DND-41 (cell line): Measurements from ENCODE around the gene TBCB.

Source experiments
- ATAC-seq: fragments of 200-7000 bp; cut with Tn5 transposase; 3 replicates; pipeline ENCODE4 v1.9.1; 2021; ENCODE audit warnings: low read depth; ENCODE audit not compliant: insufficient read depth
- DNase-seq: peaks from one replicate; pipeline ENCODE4 v3.0.0-alpha.2; 2020
- H2AFZ ChIP-seq: 2 replicates; pipeline ENCODE4 v1.6.0; 2012; ENCODE audit warnings: low read depth, low read length
- H3K27ac ChIP-seq: 2 replicates; pipeline ENCODE4 v1.5.1; 2012; ENCODE audit warnings: low read length, inconsistent platforms
- H3K27me3 ChIP-seq: fragments of 200-600 bp; sonication (generic); 2 replicates; pipeline ENCODE4 v1.6.0; 2012; ENCODE audit warnings: low read length, mild to moderate bottlenecking, inconsistent platforms; ENCODE audit not compliant: insufficient read depth, poor library complexity
- H3K36me3 ChIP-seq: 2 replicates; pipeline ENCODE4 v1.5.1; 2012; ENCODE audit warnings: low read length, inconsistent platforms; ENCODE audit not compliant: insufficient read depth
- H3K4me1 ChIP-seq: 2 replicates; pipeline ENCODE4 v1.5.1; 2012; ENCODE audit warnings: mild to moderate bottlenecking, low read length; ENCODE audit not compliant: insufficient read depth
- H3K4me2 ChIP-seq: 2 replicates; pipeline ENCODE4 v1.6.0; 2012; ENCODE audit warnings: mild to moderate bottlenecking, moderate library complexity, low read length, inconsistent platforms; ENCODE audit not compliant: insufficient read depth
- H3K4me3 ChIP-seq, 2 experiments: fragments of 200-600 bp in 1 of 2; shearing (Covaris generic) in 1 of 2; 2 replicates each; pipeline ENCODE4 v1.5.1; 2012 to 2016; ENCODE audit warnings: inconsistent platforms in 2 of 2, low read length in 2 of 2, mild to moderate bottlenecking in 2 of 2, low read depth in 1 of 2, moderate library complexity in 1 of 2
- H3K79me2 ChIP-seq: 2 replicates; pipeline ENCODE4 v1.6.0; 2012; ENCODE audit warnings: low read length, inconsistent platforms; ENCODE audit not compliant: insufficient read depth
- H3K9ac ChIP-seq: 2 replicates; pipeline ENCODE4 v1.6.0; 2012; ENCODE audit warnings: low read depth, mild to moderate bottlenecking, inconsistent platforms, low read length, moderate library complexity
- H3K9me3 ChIP-seq: 2 replicates; pipeline ENCODE4 v1.5.1; 2012; ENCODE audit warnings: low read length, moderate library complexity, mild to moderate bottlenecking, inconsistent platforms; ENCODE audit not compliant: insufficient read depth, severe bottlenecking
- H4K20me1 ChIP-seq: 2 replicates; pipeline ENCODE4 v1.6.0; 2012; ENCODE audit warnings: low read length; ENCODE audit not compliant: insufficient read depth
- CTCF ChIP-seq: IDR thresholded peaks from 2 replicates; pipeline ENCODE4 v1.5.1; 2012; ENCODE audit warnings: borderline replicate concordance, low read length, moderate library complexity, mild to moderate bottlenecking; ENCODE audit not compliant: poor library complexity, severe bottlenecking; ENCODE audit errors: extremely low read depth
- EZH2 ChIP-seq: IDR thresholded peaks from 3 replicates; pipeline ENCODE4 v1.6.1; 2012; ENCODE audit warnings: borderline replicate concordance, low read depth, mild to moderate bottlenecking, moderate library complexity, low read length, inconsistent platforms; ENCODE audit not compliant: severe bottlenecking

Gene TBCB

GRCh38 chr19:36136964-36137686 lies 21.9 kb downstream of the TBCB start:
- no peaks in the 10 kb centered on the region for H3K27me3 ChIP-seq
- H4K20me1 ChIP-seq: peaks cover 10% of the 10 kb centered on the region
- no peaks in the 10 kb centered on the region for H3K9me3 ChIP-seq
- no peak for DNase-seq
- H2AFZ ChIP-seq: no peak overlapping the region
- no peak for ATAC-seq
- no peak for TF ChIP-seq EZH2
- TF ChIP-seq CTCF: no peak
- H3K79me2 ChIP-seq: peaks cover 19% of the 10 kb centered on the region
- H3K9ac ChIP-seq: no peak overlapping the region
- no peak overlapping the region for H3K4me2 ChIP-seq
- peaks cover 4% of the 10 kb centered on the region; the same call in 1 of the 2 replicates for H3K36me3 ChIP-seq
- no peak overlapping the region for H3K27ac ChIP-seq
- H3K4me3 ChIP-seq: no peak overlapping the region
- peaks cover 22% of the 10 kb centered on the region for H3K4me1 ChIP-seq

- H3K27ac ChIP-seq: peak overlapping the region; percentile 87
- H3K36me3 ChIP-seq: peaks cover 17% of the 10 kb centered on the region
- TF ChIP-seq CTCF (no peak), EZH2 (no peak)
- H3K9me3 ChIP-seq: no peaks in the 10 kb centered on the region
- H3K27me3 ChIP-seq: no peaks in the 10 kb centered on the region
- ATAC-seq: no peak
- H4K20me1 ChIP-seq: peaks cover 14% of the 10 kb centered on the region
- peak overlapping the region; percentile 75 to 80; a peak in 3 of 4 replicates for H3K4me3 ChIP-seq
- H3K4me1 ChIP-seq: peaks cover 22% of the 10 kb centered on the region
- H3K4me2 ChIP-seq: peak overlapping the region; percentile 77
- peak overlapping the region; percentile 83 for H3K9ac ChIP-seq
- peaks cover 24% of the 10 kb centered on the region for H3K79me2 ChIP-seq
- H2AFZ ChIP-seq: peak overlapping the region; percentile 82
- DNase-seq: no peak
Measured at GRCh38 chr19:36139120-36139472, 23.8 kb downstream of the TBCB start.

DNA sequence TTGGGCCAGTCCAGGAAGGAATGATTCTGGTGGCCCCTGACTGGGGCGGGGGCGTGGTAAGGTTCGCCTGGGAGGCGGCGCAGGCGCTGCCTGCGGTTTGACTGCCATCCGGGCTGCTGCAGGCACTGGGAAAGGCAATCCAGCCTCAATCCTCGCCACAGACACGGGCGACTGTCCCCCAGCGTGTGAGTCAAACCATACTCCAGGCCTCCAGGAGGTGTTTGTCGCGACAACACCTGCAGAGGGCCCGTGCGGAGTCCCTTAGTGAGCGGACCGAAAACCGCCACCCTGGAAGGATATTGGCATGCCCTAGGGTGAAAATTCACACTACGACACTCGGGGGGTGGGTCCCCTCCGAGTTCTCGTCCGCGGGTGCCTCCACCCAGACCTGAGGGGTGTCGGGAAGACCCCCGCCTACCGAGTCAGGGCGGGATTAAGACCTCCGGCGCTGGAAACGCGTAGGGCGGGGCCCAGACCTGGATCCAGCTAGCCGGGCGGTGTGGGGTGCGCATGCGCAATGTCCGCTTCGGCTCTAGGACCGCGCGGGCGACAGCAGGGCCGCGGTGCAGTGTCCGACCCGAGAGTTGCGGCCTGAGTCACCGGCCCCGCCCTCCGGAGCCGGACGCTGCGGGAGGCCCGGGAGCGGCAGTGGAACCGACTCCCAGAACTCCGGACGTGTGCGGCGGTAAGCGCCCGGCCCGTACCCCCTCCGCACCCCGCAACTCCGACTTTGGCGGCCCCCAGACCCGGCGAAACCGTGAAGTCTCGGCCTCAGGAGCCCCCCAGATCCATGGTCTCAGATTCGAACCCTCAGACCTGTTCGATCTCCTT lies 24.4 kb downstream of the TBCB start, which contains the start of gene CAPNS1:
Gene CAPNS1 (plus strand): TSS at position 594 of the 831 bp plus-strand sequence. CDS start 946 bp downstream, outside the sequence.
- Histone ChIP-seq H3K9ac (peak within 1 kb of the TSS; percentile 83), H3K4me2 (peak within 1 kb of the TSS; percentile 77), H3K27me3 (no peaks in the 10 kb centered on the region), H3K9me3 (no peaks in the 10 kb centered on the region), H3K4me1 (peaks cover 22% of the 10 kb centered on the region), H3K36me3 (peaks cover 22% of the 10 kb centered on the region), H3K79me2 (peaks cover 24% of the 10 kb centered on the region), H3K27ac (peak within 1 kb of the TSS; percentile 87), H4K20me1 (peaks cover 14% of the 10 kb centered on the region), H2AFZ (peak within 1 kb of the TSS; percentile 82), H3K4me3 (peak within 1 kb of the TSS; percentile 75 to 80)
- peak; percentile 94 for DNase-seq
- peak; percentile 24 for TF ChIP-seq CTCF
- no peak for TF ChIP-seq EZH2
- ATAC-seq: peak; percentile 79
